Measurements from ENCODE around the gene CENPQ. TPM values are rescaled to one million over a fixed set of nuclear protein-coding genes. Genes with fewer than 3 reads are reported as not detected.

CENPQ gene
- total RNA-seq, 2 experiments from 2014 or later = 22.5 to 23.9 TPM

Other genes starting within 250 kb of the CENPQ start
- 10 to 100 TPM; 11.3 to 11.5 TPM for gene MMUT, start 117 bp upstream of the CENPQ start, total RNA-seq
- gene GLYATL3, start 36.6 kb downstream of the CENPQ start, total RNA-seq = not detected
- under 1 TPM; 0.28 to 0.33 TPM for gene C6orf141, start 87.3 kb downstream of the CENPQ start, total RNA-seq
- gene RHAG, start 173.5 kb downstream of the CENPQ start, total RNA-seq = not detected